Effector memory CD4-positive, alpha-beta T cell (primary cell): Measurements from ENCODE around the gene VCAN.

Experiments used
- DNase-seq, 3 donors: peaks; one replicate each; pipeline ENCODE4 v3.0.0-alpha.2; 2020
- H3K27ac ChIP-seq: 2 replicates; pipeline ENCODE4 v1.7.0; 2013; ENCODE audit warnings: mild to moderate bottlenecking, low read length, moderate library complexity; ENCODE audit not compliant: insufficient read depth, poor library complexity, severe bottlenecking
- H3K27me3 ChIP-seq: replicated peaks from 2 replicates; pipeline ENCODE4 v1.7.0; 2013; ENCODE audit warnings: mild to moderate bottlenecking, low read length; ENCODE audit not compliant: insufficient read depth, control insufficient read depth, poor library complexity, severe bottlenecking
- H3K36me3 ChIP-seq: 2 replicates; pipeline ENCODE4 v1.7.0; 2013; ENCODE audit warnings: mild to moderate bottlenecking, low read length, moderate library complexity; ENCODE audit not compliant: control insufficient read depth, insufficient read depth
- H3K4me1 ChIP-seq: 2 replicates; pipeline ENCODE4 v1.7.0; 2013; ENCODE audit warnings: low read length, mild to moderate bottlenecking; ENCODE audit not compliant: control insufficient read depth, insufficient read depth, poor library complexity, severe bottlenecking
- H3K4me3 ChIP-seq: 2 replicates; pipeline ENCODE4 v1.7.0; 2013; ENCODE audit warnings: low read length, low read depth, mild to moderate bottlenecking; ENCODE audit not compliant: insufficient read depth, poor library complexity, severe bottlenecking
- H3K9me3 ChIP-seq: 2 replicates; pipeline ENCODE4 v1.7.0; 2013; ENCODE audit warnings: mild to moderate bottlenecking, low read length, moderate library complexity; ENCODE audit not compliant: control insufficient read depth

Gene VCAN

GRCh38 chr5:83542839-83543238, 71.3 kb downstream of the VCAN start:
- Histone ChIP-seq H3K36me3 (no peaks in the 10 kb centered on the region), H3K27me3 (no peaks in the 10 kb centered on the region), H3K9me3 (no peaks in the 10 kb centered on the region), H3K4me3 (no peak overlapping the region), H3K27ac (no peak overlapping the region), H3K4me1 (no peaks in the 10 kb centered on the region)
- no peak for DNase-seq

GRCh38 chr5:83543898-83544297, 72.4 kb downstream of the VCAN start:
- Histone ChIP-seq H3K9me3 (no peaks in the 10 kb centered on the region), H3K27me3 (no peaks in the 10 kb centered on the region), H3K4me1 (no peaks in the 10 kb centered on the region), H3K36me3 (no peaks in the 10 kb centered on the region), H3K4me3 (no peak overlapping the region), H3K27ac (no peak overlapping the region)
- DNase-seq = no peak

GRCh38 chr5:83547161-83547560, 75.6 kb downstream of the VCAN start:
- no peaks in the 10 kb centered on the region for H3K4me1 ChIP-seq
- no peak for DNase-seq
- no peaks in the 10 kb centered on the region for H3K9me3 ChIP-seq
- H3K27ac ChIP-seq = no peak overlapping the region
- H3K36me3 ChIP-seq = no peaks in the 10 kb centered on the region
- H3K4me3 ChIP-seq = no peak overlapping the region
- H3K27me3 ChIP-seq = no peaks in the 10 kb centered on the region

- Histone ChIP-seq H3K4me3 (no peak overlapping the region), H3K27ac (no peak overlapping the region), H3K36me3 (no peaks in the 10 kb centered on the region), H3K27me3 (no peaks in the 10 kb centered on the region), H3K4me1 (no peaks in the 10 kb centered on the region), H3K9me3 (no peaks in the 10 kb centered on the region)
- no peak for DNase-seq
Observed at GRCh38 chr5:83547889-83548288, 76.3 kb downstream of the VCAN start.

- H3K36me3 ChIP-seq = no peaks in the 10 kb centered on the region
- H3K27ac ChIP-seq = no peak overlapping the region
- no peak for DNase-seq
Observed at GRCh38 chr5:83548581-83548980, 77.0 kb downstream of the VCAN start.

GRCh38 chr5:83549076-83549475, 77.5 kb downstream of the VCAN start:
- Histone ChIP-seq H3K4me1 (no peaks in the 10 kb centered on the region), H3K4me3 (no peak overlapping the region), H3K9me3 (no peaks in the 10 kb centered on the region), H3K27me3 (no peaks in the 10 kb centered on the region), H3K36me3 (no peaks in the 10 kb centered on the region), H3K27ac (no peak overlapping the region)
- no peak for DNase-seq

More at GRCh38 chr5:83548581-83548980, 77.0 kb downstream of the VCAN start:
- Histone ChIP-seq H3K4me3 (no peak overlapping the region), H3K4me1 (no peaks in the 10 kb centered on the region), H3K9me3 (no peaks in the 10 kb centered on the region), H3K27me3 (no peaks in the 10 kb centered on the region)

GRCh38 chr5:83549674-83550073, 78.1 kb downstream of the VCAN start:
- Histone ChIP-seq H3K4me3 (no peak overlapping the region), H3K27me3 (no peaks in the 10 kb centered on the region), H3K4me1 (no peaks in the 10 kb centered on the region), H3K27ac (no peak overlapping the region), H3K9me3 (no peaks in the 10 kb centered on the region), H3K36me3 (no peaks in the 10 kb centered on the region)
- DNase-seq = no peak

- no peak overlapping the region for H3K4me3 ChIP-seq
- H3K27ac ChIP-seq = no peak overlapping the region
- DNase-seq = no peak
- H3K4me1 ChIP-seq = no peaks in the 10 kb centered on the region
- H3K27me3 ChIP-seq = no peaks in the 10 kb centered on the region
- no peaks in the 10 kb centered on the region for H3K9me3 ChIP-seq
- no peaks in the 10 kb centered on the region for H3K36me3 ChIP-seq
Observed at GRCh38 chr5:83551821-83552220, 80.3 kb downstream of the VCAN start.

- no peaks in the 10 kb centered on the region for H3K27me3 ChIP-seq
- no peaks in the 10 kb centered on the region for H3K4me1 ChIP-seq
- H3K27ac ChIP-seq = no peak overlapping the region
- H3K4me3 ChIP-seq = no peak overlapping the region
- no peaks in the 10 kb centered on the region for H3K36me3 ChIP-seq
- no peak for DNase-seq
- H3K9me3 ChIP-seq = no peaks in the 10 kb centered on the region
Observed at GRCh38 chr5:83552275-83552674, 80.7 kb downstream of the VCAN start.

GRCh38 chr5:83553000-83553486, 81.5 kb downstream of the VCAN start:
- H3K36me3 ChIP-seq = no peaks in the 10 kb centered on the region
- H3K9me3 ChIP-seq = no peaks in the 10 kb centered on the region
- no peak overlapping the region for H3K27ac ChIP-seq
- no peak for DNase-seq
- H3K27me3 ChIP-seq = no peaks in the 10 kb centered on the region
- H3K4me3 ChIP-seq = no peak overlapping the region
- no peaks in the 10 kb centered on the region for H3K4me1 ChIP-seq

GRCh38 chr5:83554133-83554532, 82.6 kb downstream of the VCAN start:
- Histone ChIP-seq H3K27me3 (no peaks in the 10 kb centered on the region), H3K36me3 (no peaks in the 10 kb centered on the region), H3K4me3 (no peak overlapping the region), H3K4me1 (no peaks in the 10 kb centered on the region), H3K27ac (no peak overlapping the region), H3K9me3 (no peaks in the 10 kb centered on the region)
- DNase-seq = no peak
